ENCODE results near the gene ENHO.

DNA sequence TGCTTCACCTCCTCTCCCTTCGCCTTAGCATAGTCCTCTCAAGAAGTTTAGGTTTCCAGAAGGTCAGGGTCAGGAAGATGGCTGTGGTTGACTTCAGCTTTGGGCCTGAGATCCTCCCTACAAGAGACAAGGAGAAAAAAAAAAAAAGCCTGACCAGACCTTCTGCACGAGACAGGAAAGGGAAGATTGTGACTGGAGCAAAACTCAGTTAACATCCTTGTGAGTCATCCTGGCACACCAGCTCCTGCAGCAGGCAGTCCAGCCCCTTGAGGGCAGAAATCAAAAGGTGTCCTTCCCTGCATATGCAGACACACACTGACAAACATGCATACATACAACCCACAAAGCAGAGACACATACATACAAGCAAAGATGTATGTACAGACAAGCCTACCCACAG is 18.0 kb upstream of the ENHO start:
- no peak for TF ChIP-seq EP300 (IDR thresholded peaks at IDR 0.05)
- TF ChIP-seq, protein P1, sequence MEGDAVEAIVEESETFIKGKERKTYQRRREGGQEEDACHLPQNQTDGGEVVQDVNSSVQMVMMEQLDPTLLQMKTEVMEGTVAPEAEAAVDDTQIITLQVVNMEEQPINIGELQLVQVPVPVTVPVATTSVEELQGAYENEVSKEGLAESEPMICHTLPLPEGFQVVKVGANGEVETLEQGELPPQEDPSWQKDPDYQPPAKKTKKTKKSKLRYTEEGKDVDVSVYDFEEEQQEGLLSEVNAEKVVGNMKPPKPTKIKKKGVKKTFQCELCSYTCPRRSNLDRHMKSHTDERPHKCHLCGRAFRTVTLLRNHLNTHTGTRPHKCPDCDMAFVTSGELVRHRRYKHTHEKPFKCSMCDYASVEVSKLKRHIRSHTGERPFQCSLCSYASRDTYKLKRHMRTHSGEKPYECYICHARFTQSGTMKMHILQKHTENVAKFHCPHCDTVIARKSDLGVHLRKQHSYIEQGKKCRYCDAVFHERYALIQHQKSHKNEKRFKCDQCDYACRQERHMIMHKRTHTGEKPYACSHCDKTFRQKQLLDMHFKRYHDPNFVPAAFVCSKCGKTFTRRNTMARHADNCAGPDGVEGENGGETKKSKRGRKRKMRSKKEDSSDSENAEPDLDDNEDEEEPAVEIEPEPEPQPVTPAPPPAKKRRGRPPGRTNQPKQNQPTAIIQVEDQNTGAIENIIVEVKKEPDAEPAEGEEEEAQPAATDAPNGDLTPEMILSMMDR (IDR thresholded peaks at IDR 0.05), result no peak
